Measurements from ENCODE around the gene HOXA6. TPM values are rescaled to one million over a fixed set of nuclear protein-coding genes. Genes with fewer than 3 reads are reported as not detected.
A peak's percentile ranks its signal among the peaks of the same experiment; 100 is the strongest.

Gene HOXA6
- total RNA-seq, 2 donors from 2014 or later: 20.0 to 21.2 TPM

- DNase-seq (peak; percentile 76 to 84), ATAC-seq (peak; percentile 33)
- intact Hi-C loops (cut with DNase I, micrococcal nuclease): no loop called here
Observed at GRCh38 chr7:27110186-27111031, 37.2 kb downstream of the HOXA6 start.

DNA sequence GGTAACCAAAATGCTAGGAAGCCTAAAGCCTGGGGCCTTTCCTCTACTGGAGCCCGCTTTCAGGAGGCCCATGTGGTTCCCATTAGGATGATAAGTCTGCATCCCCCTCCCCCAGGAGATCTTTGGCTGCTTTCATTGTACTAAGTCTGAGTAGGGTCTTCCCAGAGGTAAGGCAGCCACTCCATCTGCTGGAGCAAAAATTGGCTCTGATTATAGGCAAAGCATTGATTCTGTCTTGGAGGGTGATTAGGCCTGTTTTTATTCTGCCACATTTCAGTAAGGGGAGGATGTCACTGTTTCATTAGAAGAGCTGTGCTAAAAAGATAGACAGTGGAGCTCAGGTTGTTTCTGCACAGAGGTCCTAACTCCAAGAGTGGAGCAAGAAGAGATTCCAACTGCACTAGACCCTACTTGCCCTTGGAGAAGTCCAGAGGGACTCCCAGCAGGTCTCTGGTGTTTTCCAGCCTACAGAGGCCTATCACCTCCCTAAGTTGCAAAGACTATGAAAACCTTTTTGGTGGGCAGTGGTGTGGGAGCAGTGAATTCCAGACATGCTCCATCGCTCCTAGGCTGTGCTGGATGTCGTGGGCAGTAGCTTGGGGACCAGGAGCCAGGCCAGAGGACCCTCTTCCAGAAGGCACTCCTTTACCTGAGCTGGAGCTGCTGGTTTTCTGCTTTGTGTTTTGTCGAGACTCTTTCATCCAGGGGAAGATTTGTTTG lies 37.9 kb downstream of the HOXA6 start:
- no peak for DNase-seq
- no peak for ATAC-seq
- intact Hi-C loops (cut with DNase I, micrococcal nuclease): no loop called here

DNA sequence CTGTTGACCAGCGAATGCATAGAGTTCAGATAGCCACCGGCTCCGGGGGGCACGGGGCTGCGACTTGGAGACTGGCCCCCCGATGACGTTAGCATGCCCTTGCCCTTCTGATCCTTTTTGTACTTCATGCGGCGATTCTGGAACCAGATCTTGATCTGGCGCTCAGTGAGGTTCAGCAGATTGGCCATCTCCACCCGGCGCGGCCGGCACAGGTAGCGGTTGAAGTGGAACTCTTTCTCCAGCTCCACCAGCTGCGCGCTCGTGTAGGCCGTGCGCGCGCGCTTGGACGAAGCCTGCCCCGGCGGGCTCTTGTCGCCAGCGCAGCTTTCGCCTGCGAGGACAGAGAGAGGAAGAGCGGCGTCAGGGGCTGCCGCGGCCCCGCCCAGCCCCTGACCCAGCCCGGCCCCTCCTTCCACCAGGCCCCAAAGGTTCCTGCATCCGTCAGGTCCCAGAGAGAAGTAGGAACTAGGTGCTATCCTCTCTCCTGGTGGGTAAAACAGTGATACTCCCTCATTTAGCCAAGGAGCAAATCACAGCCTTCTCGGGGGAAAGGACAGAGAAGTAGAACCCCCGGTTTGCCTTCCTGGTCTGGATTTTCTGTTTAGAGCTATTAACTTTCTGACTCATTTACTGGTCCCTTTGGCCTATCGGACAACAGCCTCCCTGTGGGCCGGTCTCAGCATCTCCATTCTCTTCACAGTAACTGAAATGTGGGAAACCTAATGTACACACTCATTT lies 39.0 kb downstream of the HOXA6 start:
- peak; percentile 44 for ATAC-seq
- intact Hi-C loops (cut with DNase I, micrococcal nuclease): no loop called here
- peak; percentile 56 to 71 for DNase-seq

DNA sequence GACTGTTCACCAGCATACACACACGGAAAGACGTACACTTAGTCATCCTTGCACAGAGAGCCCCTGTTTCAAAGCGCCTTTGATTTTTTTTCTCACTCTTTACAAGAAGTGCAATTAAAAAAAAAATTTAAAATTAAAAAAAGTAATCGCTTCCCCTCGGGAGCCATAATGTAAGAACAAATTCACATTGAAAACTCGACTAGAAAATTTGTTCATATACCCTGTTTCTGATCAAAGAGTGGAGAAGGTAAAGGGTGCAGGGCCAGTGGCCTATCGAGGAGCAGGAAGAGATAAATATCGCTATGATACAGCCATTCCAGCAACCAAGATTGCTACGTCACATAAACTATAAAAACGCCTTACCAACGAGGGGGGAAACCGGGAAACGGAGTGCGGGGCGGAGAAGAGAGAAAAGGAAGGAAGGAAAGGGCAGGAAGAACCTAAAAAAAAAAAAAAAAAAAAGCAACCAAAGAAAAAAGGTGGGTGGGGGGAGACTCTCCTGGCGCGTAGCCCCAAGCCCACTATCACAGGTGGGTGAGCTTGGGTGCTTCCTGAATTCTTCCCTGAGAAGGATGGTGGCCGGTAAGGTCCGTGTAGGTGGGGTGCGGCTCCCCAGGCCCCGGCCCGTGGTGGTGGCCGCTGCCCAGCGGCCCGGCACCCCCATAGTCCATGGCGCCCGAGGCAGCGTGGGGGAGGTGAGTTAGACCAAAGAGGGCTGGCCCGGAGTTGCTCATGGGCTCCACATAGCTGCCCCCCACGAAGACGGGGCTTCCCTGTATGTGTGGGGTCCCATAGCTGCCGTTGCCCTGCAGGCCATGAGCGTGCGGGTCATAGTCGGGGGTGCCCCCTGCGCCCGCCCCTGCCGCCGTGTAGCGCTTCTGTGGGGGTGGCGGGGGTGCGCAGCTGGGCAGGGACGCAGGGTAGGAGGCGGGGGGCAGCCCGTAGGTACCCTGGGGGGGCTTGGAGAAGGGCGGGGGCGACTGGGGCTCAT lies 39.9 kb downstream of the HOXA6 start:
- ATAC-seq (peak; percentile 47), DNase-seq (peak in 1 of 2 donors; percentile 50)
- intact Hi-C loops (cut with DNase I, micrococcal nuclease): no loop called here

DNA sequence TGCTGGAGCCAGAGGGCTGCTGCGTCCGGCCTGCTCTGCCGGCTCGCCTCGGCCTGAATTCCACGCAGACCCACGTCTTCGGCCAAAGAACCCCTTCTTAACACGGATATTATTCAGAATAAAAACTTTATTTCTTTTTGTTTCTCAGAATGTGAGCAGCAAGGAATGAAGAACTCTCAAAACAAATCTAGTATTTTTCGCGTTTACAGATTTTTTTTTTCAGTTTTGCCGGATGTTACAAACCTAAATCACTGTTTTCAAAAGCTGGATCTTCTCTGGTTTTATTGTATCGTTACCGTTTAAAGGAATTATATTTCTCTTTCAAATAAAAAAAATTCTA lies 40.7 kb downstream of the HOXA6 start:
- no peak for ATAC-seq
- intact Hi-C loops (cut with DNase I, micrococcal nuclease): no loop called here

GRCh38 chr7:27106181-27106900 lies 41.2 kb downstream of the HOXA6 start:
- intact Hi-C loops (cut with DNase I, micrococcal nuclease): no loop called here
- peak; percentile 16 for ATAC-seq
- no peak for DNase-seq

More for the DNA sequence above, 40.7 kb downstream of the HOXA6 start:
- no peak for DNase-seq

DNA sequence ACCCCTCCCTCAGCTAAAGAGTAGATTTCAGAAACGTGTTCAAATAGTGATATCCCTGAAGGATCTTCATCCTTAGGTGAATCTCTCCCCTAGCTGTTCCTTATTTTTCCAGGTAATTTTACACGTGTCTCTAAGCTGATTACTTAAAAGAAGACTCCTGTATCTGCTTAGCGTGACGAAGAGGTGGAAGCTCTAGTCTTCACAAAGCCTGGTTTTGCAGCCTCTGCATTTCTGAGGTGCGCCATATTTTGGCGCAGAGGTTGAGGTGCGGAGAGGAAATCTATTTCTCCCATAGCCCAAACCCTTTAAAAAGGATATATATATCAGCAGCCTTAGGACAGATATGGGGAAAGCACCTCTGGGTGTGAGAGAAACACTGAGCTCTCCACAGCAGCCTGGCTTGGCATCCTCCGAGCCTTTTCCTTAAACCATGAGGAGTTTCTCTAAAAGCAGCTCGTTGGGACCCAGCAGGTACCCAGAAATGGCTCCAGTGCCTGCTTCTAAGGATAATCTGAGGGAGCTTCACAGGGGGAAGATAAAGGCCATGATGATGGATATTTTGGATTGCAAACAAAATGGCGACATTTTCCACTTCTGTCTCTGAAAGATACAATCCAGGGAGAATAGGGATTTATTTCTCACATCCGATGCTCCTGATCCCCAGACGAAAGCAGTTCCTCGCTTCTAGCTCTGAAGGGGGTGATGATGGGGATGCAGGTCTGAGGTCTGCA lies 42.1 kb downstream of the HOXA6 start:
- intact Hi-C loops (cut with DNase I, micrococcal nuclease): no loop called here
- no peak for DNase-seq
- ATAC-seq: no peak

DNA sequence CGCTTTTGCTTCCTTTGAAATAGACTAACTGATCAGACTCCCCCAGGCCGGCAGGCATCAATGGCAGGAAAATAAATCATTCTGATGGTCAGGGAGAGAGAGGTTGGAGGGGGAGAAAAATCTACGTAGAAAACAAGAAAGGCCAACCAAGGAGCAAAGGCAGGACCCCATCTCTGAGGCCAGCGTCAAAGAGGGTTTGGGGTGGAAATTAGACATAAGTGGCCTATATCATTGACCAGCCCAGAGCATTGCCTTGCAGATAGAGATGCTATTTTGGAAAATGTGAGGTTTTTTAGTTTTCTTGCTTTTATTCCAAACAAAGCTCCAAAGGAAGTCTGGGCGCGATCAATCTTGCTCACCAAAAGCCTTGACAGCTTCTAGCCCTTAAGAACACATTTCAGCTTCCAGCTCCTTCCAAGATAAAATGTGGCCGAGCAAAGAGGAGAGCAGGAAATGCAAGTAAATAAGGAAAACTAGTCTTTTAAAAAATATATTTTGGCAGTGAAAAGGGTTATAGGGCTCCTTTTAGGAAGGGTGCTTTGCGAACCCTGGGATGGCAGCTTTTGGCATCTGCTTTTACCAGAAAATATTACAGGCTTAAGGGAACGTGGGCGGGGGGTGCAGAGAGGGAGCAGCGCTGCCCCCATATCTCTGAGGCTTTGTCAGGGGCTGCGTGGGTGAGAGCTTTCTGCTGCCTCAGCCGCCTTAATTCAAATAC lies 43.1 kb downstream of the HOXA6 start:
- intact Hi-C loops (cut with DNase I, micrococcal nuclease): no loop called here
- ATAC-seq: no peak
- no peak for DNase-seq

- peak; percentile 60 to 66 for DNase-seq
- intact Hi-C loops (cut with DNase I, micrococcal nuclease): no loop called here
- ATAC-seq: peak; percentile 32
Observed at GRCh38 chr7:27103489-27104226, 43.9 kb downstream of the HOXA6 start.

DNA sequence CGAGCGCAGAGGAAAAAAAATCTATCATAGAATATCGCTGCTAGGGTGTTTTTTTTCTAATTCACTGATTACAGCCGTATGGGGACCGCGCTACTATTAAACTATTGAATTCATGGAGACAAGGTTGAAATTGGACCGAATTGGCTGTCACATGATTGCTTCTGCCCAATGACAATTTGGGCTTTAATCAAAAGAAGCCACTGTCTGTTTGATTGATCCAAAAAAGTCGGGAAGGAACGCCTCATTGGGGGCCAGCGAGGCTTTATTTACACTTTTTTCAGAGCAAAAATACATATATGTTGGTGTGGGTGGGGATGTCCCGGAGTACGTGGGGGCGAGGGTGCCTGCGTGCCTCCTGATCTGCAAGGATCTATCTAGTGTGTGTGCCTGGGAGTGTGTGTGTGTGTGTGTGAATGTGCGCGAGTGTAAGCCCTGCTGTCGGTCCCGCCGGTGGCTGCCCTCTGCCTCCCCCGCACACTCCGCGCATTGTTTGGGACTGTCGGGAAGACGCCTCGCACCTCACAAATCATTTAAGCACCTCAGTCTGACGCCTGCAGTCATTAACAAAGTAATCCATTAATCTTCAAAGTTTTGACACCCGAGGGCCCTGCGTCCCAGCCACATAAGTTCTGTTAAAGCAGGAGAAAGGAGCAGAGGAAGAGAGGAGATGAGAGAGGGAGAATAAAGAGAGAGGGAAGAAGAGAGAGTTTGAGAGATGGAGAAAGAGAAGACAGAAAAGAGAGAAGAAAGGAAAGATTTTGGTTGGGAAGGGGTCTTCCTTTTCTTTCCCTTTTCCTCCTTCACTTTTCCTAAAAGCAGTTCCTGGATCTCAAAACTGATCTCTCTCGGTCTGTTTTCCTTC lies 44.8 kb downstream of the HOXA6 start, which contains the start of gene HOXA2:
Gene HOXA2 (minus strand): TSS at position 103 of the 862 bp plus-strand sequence. CDS start 183 bp downstream, outside the sequence.
- peak; percentile 33 for ATAC-seq
- DNase-seq: peak; percentile 60 to 71
- intact Hi-C loops (cut with DNase I, micrococcal nuclease): no loop called here

GRCh38 chr7:27101957-27102580 lies 45.5 kb downstream of the HOXA6 start:
- no peak for ATAC-seq
- intact Hi-C loops (cut with DNase I, micrococcal nuclease): no loop called here
- peak in 1 of 2 donors; percentile 59 for DNase-seq

GRCh38 chr7:27101171-27101956 lies 46.2 kb downstream of the HOXA6 start:
- DNase-seq: no peak
- no peak for ATAC-seq
- intact Hi-C loops (cut with DNase I, micrococcal nuclease): no loop called here

DNA sequence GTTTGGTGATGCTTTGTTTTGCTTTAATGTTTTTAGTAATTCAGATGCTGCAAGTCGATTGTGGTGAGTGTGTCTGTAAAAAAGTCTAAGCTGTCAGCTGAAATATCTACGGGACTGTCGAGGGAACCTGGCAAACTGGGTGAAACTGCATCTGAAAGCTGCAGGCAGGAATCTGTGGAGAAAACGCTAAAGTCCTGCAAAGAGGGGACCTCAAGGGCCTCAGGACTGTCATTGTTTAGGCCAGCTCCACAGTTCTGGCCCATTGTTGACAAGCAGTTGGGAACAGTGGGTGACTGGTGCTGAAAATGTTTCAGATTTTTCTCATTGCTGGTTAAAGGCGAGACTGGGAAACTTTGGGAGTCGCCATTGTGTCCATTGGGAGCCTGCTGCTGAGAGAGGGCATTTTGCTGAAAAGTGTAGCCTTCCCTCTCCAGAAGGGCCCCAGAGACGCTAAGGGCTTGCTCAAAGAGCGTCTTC lies 46.8 kb downstream of the HOXA6 start:
- DNase-seq: no peak
- no peak for ATAC-seq
- intact Hi-C loops (cut with DNase I, micrococcal nuclease): no loop called here
